Stimulated activated CD4-positive, alpha-beta T cell treated with anti-CD3 and anti-CD28 coated beads, Interleukin-2, amount 100 ng/mL, for 4 hours (primary cell): ENCODE results near the gene HMSD.
"Not testable (repeated sequence)": the region's sequence is repeated elsewhere in the genome, so short reads cannot be mapped to it uniquely, and the experiment has no call there.

Experiments used
- DNase-seq: peaks from one replicate; pipeline ENCODE4 v3.0.0-alpha.2; 2020; ENCODE audit warnings: low read depth

Gene HMSD

GRCh38 chr18:63949068-63949737 lies at the start of gene HMSD:
HMSD (plus strand) TSS chr18:63949301; CDS start chr18:63953456, 4,155 bp downstream.
- no peak for DNase-seq

GRCh38 chr18:63903851-63904570 lies 45.1 kb upstream of the HMSD start:
- DNase-seq, result no peak

GRCh38 chr18:63904694-63905093 lies 44.4 kb upstream of the HMSD start:
- no peak for DNase-seq

- no peak for DNase-seq
Observed at GRCh38 chr18:63905361-63905760, 43.7 kb upstream of the HMSD start.

- DNase-seq, result no peak
Observed at GRCh38 chr18:63906056-63906455, 43.0 kb upstream of the HMSD start.

GRCh38 chr18:63907664-63908063 lies 41.4 kb upstream of the HMSD start, which contains the start of gene SERPINB10:
SERPINB10 (plus strand) TSS chr18:63907958; CDS start chr18:63915511, 7,553 bp downstream.
- DNase-seq, result no peak

- no peak for DNase-seq
Observed at GRCh38 chr18:63908858-63909257, 40.2 kb upstream of the HMSD start.

GRCh38 chr18:63909870-63910269 lies 39.2 kb upstream of the HMSD start:
- no peak for DNase-seq

GRCh38 chr18:63917817-63918216 lies 31.3 kb upstream of the HMSD start:
- no peak for DNase-seq

- no peak for DNase-seq
Observed at GRCh38 chr18:63922049-63922448, 27.1 kb upstream of the HMSD start.

- no peak for DNase-seq
Observed at GRCh38 chr18:63924551-63924950, 24.6 kb upstream of the HMSD start.

- no peak for DNase-seq
Observed at GRCh38 chr18:63928331-63928730, 20.8 kb upstream of the HMSD start.

- DNase-seq, result not testable (repeated sequence)
Observed at GRCh38 chr18:63929369-63929768, 19.7 kb upstream of the HMSD start.

GRCh38 chr18:63930773-63931354 lies 18.2 kb upstream of the HMSD start:
- no peak for DNase-seq

GRCh38 chr18:63936156-63936931 lies 12.8 kb upstream of the HMSD start:
- peak; percentile 26 for DNase-seq

- DNase-seq, result no peak
Observed at GRCh38 chr18:63936932-63937393, 12.1 kb upstream of the HMSD start.

- no peak for DNase-seq
Observed at GRCh38 chr18:63940008-63940407, 9.1 kb upstream of the HMSD start.

GRCh38 chr18:63940543-63941050 lies 8.5 kb upstream of the HMSD start:
- DNase-seq, result not testable (repeated sequence)

GRCh38 chr18:63947051-63947790 lies 1.9 kb upstream of the HMSD start:
- no peak for DNase-seq

- no peak for DNase-seq
Observed at GRCh38 chr18:63951302-63951705, 2.2 kb downstream of the HMSD start.

GRCh38 chr18:63953811-63954210 lies 4.7 kb downstream of the HMSD start:
- DNase-seq, result no peak
